Activated CD4-positive, alpha-beta T cell treated with anti-CD3 and anti-CD28 coated beads, Interleukin-2, amount 50 U/mL, for 1 hour (primary cell): ENCODE data around the gene RBM33.

Experiments
- DNase-seq: peaks from one replicate; pipeline ENCODE4 v3.0.0-alpha.2; 2020

RBM33 gene

GRCh38 chr7:155752756-155753445 is 108.4 kb downstream of the RBM33 start:
- no peak for DNase-seq

- DNase-seq: no peak
Observed at GRCh38 chr7:155753446-155753965, 109.0 kb downstream of the RBM33 start.

- no peak for DNase-seq
Observed at GRCh38 chr7:155754165-155754564, 109.7 kb downstream of the RBM33 start.

GRCh38 chr7:155755026-155755425 is 110.6 kb downstream of the RBM33 start:
- no peak for DNase-seq

GRCh38 chr7:155756322-155756721 is 111.9 kb downstream of the RBM33 start:
- DNase-seq: no peak

- DNase-seq: no peak
Observed at GRCh38 chr7:155758348-155758747, 113.9 kb downstream of the RBM33 start.

GRCh38 chr7:155759740-155760430 is 115.4 kb downstream of the RBM33 start:
- DNase-seq: no peak

GRCh38 chr7:155761162-155761561 is 116.7 kb downstream of the RBM33 start:
- DNase-seq: no peak

- no peak for DNase-seq
Observed at GRCh38 chr7:155762036-155762435, 117.6 kb downstream of the RBM33 start.

GRCh38 chr7:155762655-155763054 is 118.2 kb downstream of the RBM33 start:
- no peak for DNase-seq

GRCh38 chr7:155763122-155763521 is 118.7 kb downstream of the RBM33 start:
- DNase-seq: no peak

GRCh38 chr7:155763691-155764437 is 119.4 kb downstream of the RBM33 start:
- peak; percentile 37 for DNase-seq

- DNase-seq: peak; percentile 6
Observed at GRCh38 chr7:155764438-155764793, 120.0 kb downstream of the RBM33 start.

- DNase-seq: no peak
Observed at GRCh38 chr7:155765458-155765857, 121.0 kb downstream of the RBM33 start.

GRCh38 chr7:155766386-155766785 is 121.9 kb downstream of the RBM33 start:
- DNase-seq: no peak

GRCh38 chr7:155766966-155767916 is 122.8 kb downstream of the RBM33 start:
- DNase-seq: no peak

- no peak for DNase-seq
Observed at GRCh38 chr7:155769701-155770100, 125.2 kb downstream of the RBM33 start.

- DNase-seq: no peak
Observed at GRCh38 chr7:155770241-155770640, 125.8 kb downstream of the RBM33 start.

GRCh38 chr7:155773531-155773930 is 129.1 kb downstream of the RBM33 start:
- DNase-seq: no peak

GRCh38 chr7:155774947-155775346 is 130.5 kb downstream of the RBM33 start:
- DNase-seq: no peak

- no peak for DNase-seq
Observed at GRCh38 chr7:155775691-155776090, 131.2 kb downstream of the RBM33 start.

GRCh38 chr7:155776606-155777005 is 132.1 kb downstream of the RBM33 start:
- DNase-seq: no peak

GRCh38 chr7:155778349-155778748 is 133.9 kb downstream of the RBM33 start:
- no peak for DNase-seq
